Measurements from ENCODE around the gene CDKAL1. TPM values are rescaled to one million over a fixed set of nuclear protein-coding genes. Genes with fewer than 3 reads are reported as not detected.

CDKAL1 gene
- total RNA-seq, 4 donors from 2014 or later, result 10.1 to 22.0 (median 12.5) TPM

- H3K36me3 ChIP-seq, result no peaks in the 10 kb centered on the region
- H3K9me3 ChIP-seq, result no peaks in the 10 kb centered on the region
- DNase-seq (ENCODE audit: low spot score in 2 of 2), result no peak
- H3K4me1 ChIP-seq, result peaks cover 28% of the 10 kb centered on the region
- H3K27me3 ChIP-seq, result no peaks in the 10 kb centered on the region
- H3K27ac ChIP-seq, result no peak overlapping the region
- H3K4me3 ChIP-seq, result no peak overlapping the region
- 98% methylated on average over 2 of the region's 2 CpGs for WGBS
- TF ChIP-seq POLR2AphosphoS5 (IDR thresholded peaks at IDR 0.05), result no peak
- TF ChIP-seq EP300 (IDR thresholded peaks at IDR 0.05), result no peak
- TF ChIP-seq CTCF (IDR thresholded peaks at IDR 0.05), result no peak
- TF ChIP-seq POLR2A (IDR thresholded peaks at IDR 0.05), result no peak
Measured at GRCh38 chr6:20707870-20708269, 173.6 kb downstream of the CDKAL1 start.

- Histone ChIP-seq H3K36me3 (no peaks in the 10 kb centered on the region), H3K4me1 (peaks cover 28% of the 10 kb centered on the region), H3K4me3 (no peak overlapping the region), H3K9me3 (no peaks in the 10 kb centered on the region), H3K27me3 (no peaks in the 10 kb centered on the region), H3K27ac (no peak overlapping the region)
- no peak for DNase-seq (ENCODE audit: low spot score in 2 of 2)
- no peak for TF ChIP-seq CTCF (IDR thresholded peaks at IDR 0.05)
- no peak for TF ChIP-seq POLR2A (IDR thresholded peaks at IDR 0.05)
- no peak for TF ChIP-seq POLR2AphosphoS5 (IDR thresholded peaks at IDR 0.05)
- no peak for TF ChIP-seq EP300 (IDR thresholded peaks at IDR 0.05)
- WGBS, result 86% methylated on average over 3 of the region's 3 CpGs
Measured at GRCh38 chr6:20708367-20709124, 174.3 kb downstream of the CDKAL1 start.

GRCh38 chr6:20709451-20709850, 175.2 kb downstream of the CDKAL1 start:
- 57% methylated on average over 2 of the region's 2 CpGs for WGBS
- H3K36me3 ChIP-seq, result no peaks in the 10 kb centered on the region
- no peaks in the 10 kb centered on the region for H3K27me3 ChIP-seq
- H3K4me1 ChIP-seq, result peaks cover 21% of the 10 kb centered on the region
- no peak overlapping the region for H3K27ac ChIP-seq
- no peak for DNase-seq (ENCODE audit: low spot score in 2 of 2)
- TF ChIP-seq CTCF (IDR thresholded peaks at IDR 0.05), result no peak
- TF ChIP-seq EP300 (IDR thresholded peaks at IDR 0.05), result no peak
- TF ChIP-seq POLR2AphosphoS5 (IDR thresholded peaks at IDR 0.05), result no peak
- H3K4me3 ChIP-seq, result no peak overlapping the region
- no peaks in the 10 kb centered on the region for H3K9me3 ChIP-seq

GRCh38 chr6:20710341-20710740, 176.1 kb downstream of the CDKAL1 start:
- Histone ChIP-seq H3K4me1 (peaks cover 18% of the 10 kb centered on the region), H3K4me3 (no peak overlapping the region), H3K36me3 (no peaks in the 10 kb centered on the region), H3K27me3 (no peaks in the 10 kb centered on the region), H3K27ac (no peak overlapping the region), H3K9me3 (no peaks in the 10 kb centered on the region)
- WGBS, result 87% methylated on average over 2 of the region's 2 CpGs
- DNase-seq (ENCODE audit: low spot score in 2 of 2), result no peak
- TF ChIP-seq CTCF (IDR thresholded peaks at IDR 0.05) (no peak), EP300 (IDR thresholded peaks at IDR 0.05) (no peak), POLR2AphosphoS5 (IDR thresholded peaks at IDR 0.05) (no peak), POLR2A (IDR thresholded peaks at IDR 0.05) (no peak)

- no peaks in the 10 kb centered on the region for H3K36me3 ChIP-seq
- H3K27ac ChIP-seq, result no peak overlapping the region
- peaks cover 18% of the 10 kb centered on the region for H3K4me1 ChIP-seq
- H3K27me3 ChIP-seq, result no peaks in the 10 kb centered on the region
- TF ChIP-seq POLR2A (IDR thresholded peaks at IDR 0.05) (no peak), POLR2AphosphoS5 (IDR thresholded peaks at IDR 0.05) (no peak), CTCF (IDR thresholded peaks at IDR 0.05) (no peak), EP300 (IDR thresholded peaks at IDR 0.05) (no peak)
- H3K4me3 ChIP-seq, result no peak overlapping the region
- DNase-seq (ENCODE audit: low spot score in 2 of 2), result no peak
- 47% methylated on average over 1 of the region's 1 CpG for WGBS
- H3K9me3 ChIP-seq, result no peaks in the 10 kb centered on the region
Measured at GRCh38 chr6:20711518-20711917, 177.3 kb downstream of the CDKAL1 start.
